Ecto neural progenitor cell (in vitro differentiated cells): ENCODE results near the gene TMEM151B.
A peak's percentile ranks its signal among the peaks of the same experiment; 100 is the strongest.
"Not testable (repeated sequence)": the region's sequence is repeated elsewhere in the genome, so short reads cannot be mapped to it uniquely, and the experiment has no call there.

Source experiments
- DNase-seq: peaks from one replicate; pipeline ENCODE4 v3.0.0-alpha.2; 2018; ENCODE audit warnings: low spot score

TMEM151B gene

DNA sequence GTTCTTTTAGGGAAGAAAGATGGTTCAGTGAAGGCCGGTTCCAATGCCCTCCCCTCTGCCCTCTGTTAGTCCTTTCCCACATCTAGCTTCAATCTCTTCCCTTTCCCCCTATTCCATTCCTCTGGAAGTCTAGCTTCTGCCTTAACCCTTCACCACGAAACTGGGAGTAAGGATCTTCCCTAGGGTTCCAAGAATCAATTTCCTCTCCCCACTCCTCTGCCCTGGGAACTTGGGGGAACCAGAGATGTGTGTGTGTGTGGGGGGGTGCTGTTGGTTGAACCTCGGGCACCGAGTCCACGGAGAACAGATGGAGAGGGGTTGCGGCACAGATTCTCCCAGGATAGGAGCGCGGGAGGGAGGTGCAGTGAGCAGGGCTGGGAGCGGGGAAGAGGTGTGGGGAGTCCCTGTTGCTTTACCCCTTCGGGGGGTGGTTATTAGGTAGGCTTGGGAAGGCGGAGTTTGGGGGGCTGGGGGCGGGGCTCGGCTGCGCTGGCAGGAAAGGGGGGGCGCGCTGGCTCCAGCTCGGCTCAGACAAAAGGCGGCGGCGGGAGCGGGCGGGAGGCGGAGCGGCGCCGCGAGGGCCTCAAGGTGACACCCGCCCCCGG is at the start of gene TMEM151B:
TSS of gene TMEM151B (plus strand) at position 530 of the 605 bp plus-strand sequence. CDS start 293 bp downstream, outside the sequence.
- DNase-seq: no peak

DNA sequence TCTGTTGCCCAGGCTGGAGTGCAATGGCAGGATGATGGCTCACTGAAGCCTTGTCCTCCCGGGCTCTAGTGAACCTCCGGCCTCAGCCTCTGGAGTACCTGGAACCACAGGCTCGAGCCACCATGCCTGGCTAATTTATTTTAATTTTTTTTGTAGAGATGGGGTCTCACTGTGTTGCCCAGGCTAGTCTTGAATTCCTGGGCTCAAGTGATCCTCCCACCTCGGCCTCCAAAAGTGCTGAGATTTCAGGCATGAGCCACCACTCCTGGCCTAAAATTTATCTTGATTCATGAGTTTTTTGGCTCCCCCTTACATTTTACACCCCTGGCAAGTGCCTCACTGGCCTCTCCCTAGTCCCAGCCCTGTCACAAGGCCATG is 49.3 kb upstream of the TMEM151B start:
- DNase-seq: no peak

DNA sequence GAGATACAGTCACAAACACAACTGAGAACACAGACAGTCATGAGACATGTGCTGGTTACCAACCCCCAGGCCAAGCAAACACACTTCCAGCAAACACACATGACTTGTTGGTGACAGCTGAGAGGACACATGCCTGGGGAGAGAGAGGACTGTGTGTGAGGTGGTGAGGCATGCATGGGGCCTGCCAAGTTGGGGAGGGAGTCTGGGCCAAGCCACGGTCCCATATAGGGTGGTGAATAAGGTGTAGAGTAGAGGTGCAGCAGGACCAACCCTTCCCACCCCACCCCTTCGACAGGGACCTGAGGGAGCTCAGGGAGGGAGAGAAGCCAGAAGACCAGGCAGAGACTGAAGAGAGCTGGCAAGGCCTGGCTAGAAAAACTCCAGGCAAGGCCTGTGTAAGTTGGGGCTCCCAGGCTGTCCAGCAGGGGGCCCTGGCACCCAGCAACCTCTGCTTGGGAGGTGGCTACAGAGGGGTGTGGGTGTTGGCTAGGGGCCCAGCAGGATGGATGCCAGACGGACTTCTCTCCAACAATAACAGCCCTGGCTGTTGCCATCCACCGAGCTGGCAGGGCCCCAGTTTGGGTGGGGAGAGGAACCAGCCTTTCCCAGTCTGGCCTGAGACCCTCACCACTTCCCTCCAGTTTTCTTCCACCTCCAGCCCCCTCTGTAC is 48.8 kb upstream of the TMEM151B start:
- DNase-seq: peak; percentile 80

DNA sequence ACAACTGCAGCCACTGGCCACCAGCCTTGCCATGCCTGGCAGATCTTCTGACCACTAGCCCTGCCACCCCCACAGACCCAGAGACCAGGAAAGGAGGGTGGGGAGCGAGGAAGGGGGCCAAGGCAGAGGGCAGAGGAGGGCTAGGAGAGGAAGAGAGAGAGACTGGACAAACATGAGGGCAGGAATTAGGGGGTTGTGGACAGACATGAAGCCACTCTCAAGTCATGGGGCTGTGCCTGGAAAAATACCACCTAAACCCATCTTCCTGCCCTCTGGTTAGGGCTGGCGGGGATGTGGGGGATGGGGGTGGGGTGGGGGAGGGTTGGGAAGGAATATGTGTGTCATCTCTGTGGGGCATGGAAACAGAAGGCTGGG is 48.3 kb upstream of the TMEM151B start:
- DNase-seq: no peak

DNA sequence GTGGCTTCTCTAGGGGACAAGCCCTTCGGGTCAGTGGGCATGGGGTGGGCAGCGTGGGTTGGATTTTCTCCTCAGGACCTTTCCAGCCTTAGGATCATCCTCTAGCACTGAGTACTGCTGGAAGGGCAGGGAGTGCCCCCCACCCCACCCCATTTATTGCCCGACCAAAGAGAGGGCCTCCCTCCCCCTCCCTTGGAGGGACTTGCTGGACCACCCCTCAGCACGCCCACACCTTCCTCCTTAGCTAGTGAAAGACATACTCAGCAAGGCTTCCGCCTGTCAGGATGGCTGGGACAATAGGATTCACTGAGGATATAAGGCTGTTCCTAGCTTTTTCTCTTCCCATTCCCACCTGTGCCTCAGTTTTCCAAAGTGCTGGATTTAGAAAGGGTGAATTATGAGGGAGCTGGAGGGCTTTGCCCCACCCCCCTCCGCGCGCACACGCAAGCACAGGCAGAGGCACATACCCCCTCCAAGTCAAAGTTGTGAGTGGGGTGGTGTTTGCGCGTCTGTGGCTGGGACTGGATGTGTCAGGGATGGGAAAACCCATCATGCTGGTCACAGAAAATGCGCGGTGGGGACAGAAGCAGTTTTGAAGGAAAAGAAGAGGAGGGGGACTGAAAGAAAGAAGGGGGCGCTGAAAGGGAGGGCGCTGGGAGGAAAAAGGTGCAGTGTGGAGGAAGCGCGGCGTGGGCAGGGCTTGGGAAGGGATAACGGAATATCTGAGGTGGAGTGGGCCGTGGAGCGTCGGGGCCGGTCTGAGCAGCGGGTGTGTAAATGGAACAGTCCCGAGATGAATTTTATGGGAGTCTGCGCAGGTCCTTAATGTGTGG is 47.5 kb upstream of the TMEM151B start:
- DNase-seq: no peak

DNA sequence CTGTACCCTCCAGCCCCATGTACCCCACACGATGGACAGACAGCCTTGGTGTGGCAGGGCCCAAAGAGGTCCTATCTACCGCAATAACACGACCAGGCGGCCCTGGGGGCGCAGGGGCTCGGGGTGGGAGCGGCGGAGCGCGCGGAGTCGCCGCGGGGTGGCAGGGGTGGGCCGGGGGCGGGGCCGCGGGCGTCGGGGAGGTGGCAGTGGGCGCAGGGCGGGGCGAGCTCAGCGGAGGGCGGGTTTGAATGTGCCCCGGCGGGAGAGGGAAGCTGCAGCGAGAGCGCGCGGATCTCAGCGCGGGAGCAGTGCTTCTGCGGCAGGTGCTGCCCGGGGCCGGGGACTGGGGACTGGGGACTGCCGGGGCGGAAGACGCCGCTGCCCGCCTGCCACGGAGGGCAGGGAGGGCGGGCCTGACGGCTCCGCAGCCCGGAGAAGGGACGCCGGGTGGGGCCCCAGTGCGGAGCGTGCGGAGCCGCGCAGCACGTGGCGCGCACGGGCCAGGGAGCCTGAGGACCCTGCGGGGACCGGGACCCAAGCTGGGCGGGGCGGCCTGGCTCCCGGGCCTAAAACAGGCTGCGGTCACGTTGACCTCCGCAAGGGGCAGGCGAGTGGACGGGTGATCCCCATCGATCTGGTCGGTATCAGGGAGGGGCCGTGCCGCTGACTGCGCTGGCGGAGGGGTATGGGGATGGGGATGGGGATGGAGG is 46.8 kb upstream of the TMEM151B start, which contains the start of gene SLC29A1:
TSS of gene SLC29A1 (plus strand) at position 277 of the 710 bp plus-strand sequence. CDS start 3,719 bp downstream, outside the sequence.
- DNase-seq: peak; percentile 89

DNA sequence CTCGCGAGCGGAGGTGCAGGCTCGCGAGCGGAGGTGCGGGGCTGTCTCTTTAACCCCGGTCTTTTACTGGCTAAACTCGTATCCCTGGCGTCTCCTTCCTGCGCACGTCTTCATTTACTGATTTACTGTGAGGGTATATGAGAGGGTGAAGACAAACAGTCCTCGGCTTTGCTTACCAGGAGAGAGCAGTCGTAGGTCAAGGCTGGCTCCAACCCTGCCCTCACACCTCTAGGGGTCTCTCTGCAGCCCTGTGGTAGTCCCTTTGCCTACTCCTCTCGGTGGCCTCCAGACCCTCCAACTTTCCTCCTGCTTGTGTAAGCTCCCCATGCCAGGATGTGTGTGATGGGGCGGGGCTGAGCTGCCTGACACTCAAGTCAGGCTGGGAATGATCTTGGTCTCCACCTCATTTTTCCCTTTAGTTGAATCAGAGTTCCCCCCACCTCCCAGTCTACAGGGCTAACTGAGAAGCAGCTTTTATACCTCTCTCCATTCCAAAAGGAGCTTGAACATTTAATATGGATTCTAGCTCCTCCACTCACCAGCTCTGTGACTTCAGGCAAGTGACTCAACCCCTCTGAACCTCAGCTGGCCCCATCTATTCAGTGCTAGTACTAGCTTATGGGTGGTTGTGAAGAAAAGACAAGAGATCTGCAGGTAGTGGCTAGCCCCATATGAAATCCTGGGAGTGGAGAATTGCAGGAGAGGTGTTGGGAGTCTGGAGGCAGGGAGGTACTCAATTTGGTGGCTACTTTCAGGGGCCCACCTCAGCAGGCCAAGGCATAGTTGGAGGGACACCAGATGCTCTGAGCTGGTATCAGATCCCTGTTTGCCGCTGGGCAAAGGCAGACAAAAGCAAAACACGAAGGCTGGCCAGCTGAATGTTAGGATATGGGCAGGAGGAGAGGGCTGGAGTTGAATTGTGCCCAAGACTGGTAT is 46.0 kb upstream of the TMEM151B start:
- no peak for DNase-seq

DNA sequence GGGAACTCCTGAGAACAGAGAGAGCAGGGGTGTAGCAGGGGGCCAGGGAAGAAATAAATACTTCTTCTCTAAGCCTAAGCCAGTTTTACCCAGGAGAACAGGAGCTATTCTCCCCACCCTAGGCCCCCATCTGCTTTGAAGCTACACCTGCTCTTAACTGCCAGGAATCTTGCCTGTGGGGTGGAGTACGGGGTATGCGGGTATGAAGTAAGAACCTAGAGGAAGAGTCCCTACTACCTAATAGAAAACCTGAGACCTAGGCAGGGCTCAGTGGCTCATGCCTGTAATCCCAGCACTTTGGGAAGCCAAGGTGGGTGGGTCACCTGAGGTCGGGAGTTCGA is 45.3 kb upstream of the TMEM151B start:
- DNase-seq: no peak

DNA sequence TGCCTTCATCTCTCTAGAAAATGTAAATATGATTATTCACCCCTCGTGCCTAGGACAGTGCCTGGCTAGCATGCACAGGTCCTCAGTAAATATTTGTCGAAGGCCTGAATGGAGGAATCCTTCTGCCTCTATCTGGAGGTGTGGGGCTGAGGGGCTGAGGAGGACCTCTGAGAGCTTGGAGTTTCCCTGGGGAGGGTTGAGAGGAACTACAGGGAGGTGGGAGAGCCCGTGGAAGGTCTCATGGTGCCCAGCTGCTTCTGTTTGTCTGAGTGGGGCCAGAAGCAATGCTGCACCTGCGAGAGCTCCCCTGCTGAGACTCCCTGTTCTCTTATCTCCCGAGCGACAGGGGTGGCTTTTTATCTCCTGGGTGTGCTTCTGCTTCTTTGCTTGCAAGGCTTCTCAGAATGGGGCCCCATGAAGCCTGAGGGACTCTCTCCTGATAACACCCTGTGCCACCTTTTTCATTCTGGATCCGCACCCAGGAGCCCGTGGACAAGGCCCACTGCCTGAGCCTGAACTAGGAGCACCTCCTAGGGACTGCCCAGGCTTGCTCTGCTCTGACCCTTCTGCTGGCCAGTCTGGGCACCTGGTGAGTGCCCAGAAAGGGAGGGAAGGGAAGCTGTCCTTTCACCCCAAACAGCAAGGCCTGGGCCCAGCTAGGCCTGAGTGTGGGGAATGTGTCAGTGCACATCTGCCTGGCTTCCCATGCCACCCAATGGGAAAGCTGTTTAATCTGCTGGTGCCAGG is 44.5 kb upstream of the TMEM151B start:
- no peak for DNase-seq

DNA sequence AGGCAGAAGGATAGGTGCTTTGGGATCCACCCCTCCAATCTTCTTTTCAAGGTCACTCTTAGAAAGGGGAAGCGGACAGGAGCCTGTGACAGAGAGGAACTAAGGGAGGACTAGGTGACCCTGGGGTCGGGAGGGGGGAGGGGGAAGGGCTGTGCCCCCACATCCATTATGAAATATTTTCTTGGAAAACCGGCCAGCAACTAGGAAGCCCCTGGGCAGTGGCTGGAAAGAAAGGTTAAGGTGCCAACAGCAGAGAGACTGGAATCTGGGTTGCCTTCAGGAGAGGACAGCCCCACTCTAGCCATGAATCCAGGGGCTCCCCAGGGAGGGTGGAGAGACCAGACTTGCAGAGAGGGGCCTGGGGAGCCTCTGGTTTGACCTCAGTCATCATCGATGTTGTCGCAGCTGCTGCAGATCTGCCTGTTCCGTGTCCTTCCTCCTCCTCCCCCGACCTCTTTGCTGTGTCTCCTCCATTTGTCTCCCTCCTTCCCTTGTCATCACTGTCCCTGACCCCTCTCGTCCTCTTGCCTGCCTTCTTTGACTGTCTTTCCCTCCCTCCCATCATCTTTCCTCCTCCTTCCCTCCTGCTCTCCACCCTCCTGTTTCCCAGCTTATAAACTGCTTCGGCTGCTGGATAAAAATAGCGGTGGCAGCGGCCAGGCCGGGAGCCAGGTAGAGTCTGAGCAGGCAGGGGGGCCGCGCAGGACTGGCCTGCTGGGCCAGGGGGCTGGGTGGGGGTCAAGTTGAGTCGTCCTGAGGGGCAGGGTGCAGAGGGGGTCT is 43.7 kb upstream of the TMEM151B start:
- no peak for DNase-seq

DNA sequence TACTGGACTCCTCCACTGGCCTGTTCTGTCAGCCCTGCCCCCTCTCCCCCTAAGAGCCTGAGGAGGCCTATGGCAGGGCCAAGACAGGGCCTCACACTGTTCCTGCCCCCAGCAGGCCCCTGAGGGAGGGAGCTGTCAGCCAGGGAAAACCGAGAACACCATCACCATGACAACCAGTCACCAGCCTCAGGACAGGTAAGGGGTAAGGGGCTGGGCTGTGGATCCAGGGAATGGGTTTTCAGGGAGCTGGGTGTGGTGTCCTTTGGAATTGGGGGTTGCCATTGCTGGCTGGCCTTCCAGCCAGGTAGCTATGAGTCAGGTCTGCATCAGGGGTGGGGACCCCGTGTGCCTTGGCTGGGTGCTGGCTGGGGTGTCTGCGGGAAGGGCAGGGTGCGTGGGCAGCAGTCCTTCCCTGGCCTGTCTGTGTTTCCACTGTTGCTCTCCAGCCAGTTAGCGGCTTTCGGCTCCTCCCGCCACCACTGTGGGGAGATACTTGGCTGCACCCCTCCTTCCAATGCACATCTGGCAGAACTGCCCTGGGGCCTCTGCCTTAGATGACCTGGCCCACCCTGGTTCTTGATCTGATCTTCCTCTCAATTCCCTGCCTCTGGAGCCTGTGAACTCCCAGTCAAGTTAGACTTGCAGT is 43.0 kb upstream of the TMEM151B start:
- DNase-seq: no peak

DNA sequence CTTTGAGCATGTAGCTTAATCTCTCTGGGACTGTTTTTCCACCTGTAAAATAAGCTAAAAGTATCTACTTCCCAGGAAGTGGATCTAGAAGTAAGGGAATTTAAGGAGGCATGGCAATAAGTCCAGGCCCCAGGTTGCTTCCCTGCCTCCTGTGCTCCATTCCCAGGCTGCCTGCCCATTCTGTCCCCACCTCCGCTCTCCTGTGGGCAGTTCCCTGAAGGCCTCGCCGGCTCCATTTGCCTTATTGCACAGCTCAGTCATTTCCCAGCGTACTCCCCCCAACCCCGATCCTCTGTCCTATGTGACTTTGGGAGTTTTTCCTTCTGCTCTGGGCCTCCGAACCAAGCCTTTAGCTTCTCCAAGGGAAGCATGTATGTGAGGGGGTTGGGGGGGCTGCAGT is 42.2 kb upstream of the TMEM151B start:
- no peak for DNase-seq

DNA sequence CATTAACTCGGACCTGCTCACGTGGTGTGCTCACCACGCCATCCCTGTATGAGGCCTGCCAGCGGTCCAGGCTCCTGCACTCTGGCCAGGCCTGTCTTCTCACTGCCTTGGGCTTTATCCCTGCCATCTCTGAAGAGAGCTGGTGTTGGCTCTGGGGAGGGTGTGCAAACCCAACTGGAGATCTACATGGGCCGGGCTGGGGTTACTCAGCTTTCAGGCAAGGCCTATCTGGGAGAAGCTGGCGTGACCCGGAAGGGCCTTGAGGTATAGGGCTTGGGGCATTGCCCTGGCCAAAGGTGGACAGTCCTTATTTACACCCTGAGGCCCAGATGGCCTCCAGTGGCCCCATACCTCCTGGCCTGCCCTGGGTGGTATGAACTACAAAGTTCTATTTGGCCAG is 41.8 kb upstream of the TMEM151B start:
- no peak for DNase-seq

DNA sequence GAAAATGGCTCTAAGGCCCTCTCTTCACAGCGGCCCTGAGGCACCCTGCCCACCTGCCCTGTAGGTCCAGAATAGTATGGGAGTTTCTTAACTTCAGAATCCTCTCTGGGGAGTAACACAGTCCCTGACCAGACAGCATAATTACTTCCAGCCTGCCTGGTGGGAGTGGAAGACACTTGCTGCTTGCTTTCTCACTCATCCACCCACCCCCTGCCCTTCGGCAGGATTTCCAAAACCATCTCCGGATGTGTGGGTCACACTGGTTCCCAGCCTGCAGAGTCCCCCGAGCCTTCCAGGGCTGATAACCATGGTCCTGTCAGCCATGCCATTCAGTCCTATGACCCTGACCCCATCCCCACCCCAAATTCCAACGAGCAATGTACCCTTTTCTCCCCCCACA is 41.4 kb upstream of the TMEM151B start:
- DNase-seq: no peak

DNA sequence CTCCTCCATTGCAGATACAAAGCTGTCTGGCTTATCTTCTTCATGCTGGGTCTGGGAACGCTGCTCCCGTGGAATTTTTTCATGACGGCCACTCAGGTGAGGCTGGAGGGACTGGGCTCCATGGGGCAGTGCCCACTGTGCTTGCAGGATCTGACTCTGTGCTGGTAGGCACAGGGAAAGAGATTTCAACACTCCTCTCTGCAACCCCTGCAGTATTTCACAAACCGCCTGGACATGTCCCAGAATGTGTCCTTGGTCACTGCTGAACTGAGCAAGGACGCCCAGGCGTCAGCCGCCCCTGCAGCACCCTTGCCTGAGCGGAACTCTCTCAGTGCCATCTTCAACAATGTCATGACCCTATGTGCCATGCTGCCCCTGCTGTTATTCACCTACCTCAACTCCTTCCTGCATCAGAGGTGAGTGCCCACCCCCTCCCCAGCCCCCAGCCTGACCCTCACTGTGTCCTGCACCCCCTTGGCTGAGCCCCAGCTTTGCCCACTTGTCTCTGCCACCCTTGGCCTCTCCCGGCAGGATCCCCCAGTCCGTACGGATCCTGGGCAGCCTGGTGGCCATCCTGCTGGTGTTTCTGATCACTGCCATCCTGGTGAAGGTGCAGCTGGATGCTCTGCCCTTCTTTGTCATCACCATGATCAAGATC is 40.7 kb upstream of the TMEM151B start:
- no peak for DNase-seq

DNA sequence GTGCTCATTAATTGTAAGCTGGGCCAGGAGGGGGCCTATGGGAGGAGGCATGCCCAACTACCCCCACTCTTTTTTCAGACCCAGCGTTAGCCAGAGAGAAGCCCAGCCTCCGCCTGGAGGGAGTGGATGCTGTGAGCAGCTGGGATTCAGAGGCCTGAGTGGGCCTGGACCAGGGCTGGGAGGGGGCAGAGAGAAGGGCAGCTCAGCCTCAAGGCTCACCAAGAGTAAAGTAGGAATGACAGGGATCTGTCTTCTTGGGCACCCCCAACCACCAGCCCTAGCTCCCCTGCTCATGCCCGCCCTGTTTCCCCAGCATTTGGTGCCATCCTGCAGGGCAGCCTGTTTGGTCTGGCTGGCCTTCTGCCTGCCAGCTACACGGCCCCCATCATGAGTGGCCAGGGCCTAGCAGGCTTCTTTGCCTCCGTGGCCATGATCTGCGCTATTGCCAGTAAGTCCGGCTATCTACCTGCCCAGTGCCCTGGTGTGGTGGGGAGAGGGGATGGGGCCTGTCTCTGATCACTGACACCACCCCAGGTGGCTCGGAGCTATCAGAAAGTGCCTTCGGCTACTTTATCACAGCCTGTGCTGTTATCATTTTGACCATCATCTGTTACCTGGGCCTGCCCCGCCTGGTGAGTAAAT is 40.1 kb upstream of the TMEM151B start:
- DNase-seq: no peak

DNA sequence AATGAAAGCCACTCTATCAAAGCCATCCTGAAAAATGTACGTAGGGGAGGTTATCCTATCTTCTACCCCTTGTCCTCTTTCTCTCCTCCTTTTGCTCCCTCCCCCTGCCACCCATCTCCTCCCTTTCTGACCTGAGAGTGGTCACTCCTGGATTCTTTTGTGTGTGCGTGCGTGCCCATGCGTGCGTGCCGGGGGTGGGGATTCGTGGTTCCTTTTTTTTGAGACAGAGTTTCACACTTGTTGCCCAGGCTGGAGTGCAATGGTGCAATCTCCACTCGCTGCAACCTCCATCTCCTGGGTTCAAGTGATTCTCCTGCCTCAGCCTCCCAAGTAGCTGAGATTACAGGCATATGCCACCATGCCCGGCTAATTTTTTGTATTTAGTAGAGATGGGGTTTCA is 38.8 kb upstream of the TMEM151B start:
- DNase-seq: not testable (repeated sequence)
